Activated T-helper 9 cell treated with anti-CD3 and anti-CD28 coated beads, Interleukin-2, amount 50 U/mL, for 16 hours (primary cell): Measurements from ENCODE around the gene CYP21A2.
"Not testable (repeated sequence)": the region's sequence is repeated elsewhere in the genome, so short reads cannot be mapped to it uniquely, and the experiment has no call there.

Source experiments
- DNase-seq: peaks from one replicate; pipeline ENCODE4 v3.0.0-alpha.2; 2020; ENCODE audit warnings: low read depth

Gene CYP21A2

DNA sequence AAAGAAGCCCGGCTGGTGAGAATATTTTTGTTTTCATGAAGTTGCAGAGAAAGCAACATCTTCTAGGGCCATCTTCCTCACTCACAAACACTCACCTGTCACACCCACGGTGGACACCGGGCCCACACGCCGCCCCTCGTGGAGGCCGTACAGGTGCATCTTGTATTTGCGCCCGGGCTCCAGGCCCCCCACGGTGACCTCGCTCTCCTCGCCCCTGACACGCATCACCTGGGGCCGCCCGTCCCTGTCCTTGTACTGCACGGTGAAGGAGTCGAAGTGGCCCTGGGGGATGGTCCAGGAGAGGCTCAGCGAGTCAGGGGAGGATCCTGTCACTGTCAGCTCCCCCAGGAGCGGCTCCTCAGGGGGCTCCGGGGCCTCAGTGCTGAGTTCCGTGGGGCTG, 17.5 kb downstream of the CYP21A2 start:
- not testable (repeated sequence) for DNase-seq

DNA sequence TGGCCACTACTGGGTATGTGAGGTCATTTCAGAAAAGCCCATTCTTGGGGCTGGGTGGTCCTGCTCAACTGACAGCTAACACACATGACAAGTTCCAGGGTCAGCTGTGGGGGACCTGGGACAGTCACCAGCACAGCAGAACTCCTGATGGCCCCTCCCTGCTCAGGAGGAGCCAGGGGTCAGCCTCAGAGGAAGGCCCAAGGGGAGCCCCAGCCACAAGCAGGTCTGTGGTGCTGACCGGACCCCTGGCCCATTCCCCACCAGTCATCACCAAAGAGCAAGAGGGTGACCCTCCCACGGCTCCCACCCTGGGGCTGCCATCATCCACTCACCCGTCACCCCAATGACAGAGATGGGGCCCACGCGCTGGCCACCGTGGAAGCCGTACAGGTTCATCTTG, 18.0 kb downstream of the CYP21A2 start:
- no peak for DNase-seq

DNA sequence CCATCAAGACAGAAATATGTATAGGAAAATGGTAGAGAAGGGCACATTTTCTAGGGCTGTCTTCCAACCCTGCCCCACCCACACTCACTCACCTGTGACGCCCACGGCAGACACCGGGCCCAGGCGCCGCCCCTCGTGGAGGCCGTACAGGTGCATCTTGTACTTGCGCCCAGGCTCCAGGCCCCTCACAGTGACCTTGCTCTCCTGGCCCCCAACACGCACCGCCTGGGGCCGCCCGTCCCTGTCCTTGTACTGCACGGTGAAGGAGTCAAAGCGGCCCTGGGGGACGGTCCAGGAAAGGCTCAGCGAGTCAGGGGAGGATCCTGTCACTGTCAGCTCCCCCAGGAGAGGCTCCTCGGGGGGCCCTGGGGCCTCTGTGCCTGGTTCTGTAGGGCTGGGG, 19.8 kb downstream of the CYP21A2 start:
- DNase-seq, result no peak

DNA sequence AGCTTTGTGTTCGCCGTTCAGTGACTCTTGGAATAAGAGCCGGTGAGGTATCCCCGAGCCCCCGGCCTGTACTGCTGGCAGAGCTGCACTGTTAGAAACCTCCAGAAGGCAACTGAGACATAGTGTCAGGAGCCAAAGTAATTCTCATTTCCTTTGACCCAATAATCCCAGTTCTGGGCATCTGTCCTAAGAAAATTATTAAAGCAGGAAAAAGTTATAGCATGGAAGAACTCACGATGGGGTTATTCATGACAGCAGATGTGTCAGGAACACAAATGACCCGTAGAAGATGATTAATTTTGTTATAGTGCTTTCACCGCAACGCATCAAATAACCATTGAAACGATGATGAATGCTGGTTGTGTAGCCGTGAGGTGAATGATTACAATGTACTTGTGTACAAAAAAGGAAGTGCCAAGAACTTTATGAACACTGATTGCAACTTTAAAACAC, 20.3 kb downstream of the CYP21A2 start:
- DNase-seq, result no peak

DNA sequence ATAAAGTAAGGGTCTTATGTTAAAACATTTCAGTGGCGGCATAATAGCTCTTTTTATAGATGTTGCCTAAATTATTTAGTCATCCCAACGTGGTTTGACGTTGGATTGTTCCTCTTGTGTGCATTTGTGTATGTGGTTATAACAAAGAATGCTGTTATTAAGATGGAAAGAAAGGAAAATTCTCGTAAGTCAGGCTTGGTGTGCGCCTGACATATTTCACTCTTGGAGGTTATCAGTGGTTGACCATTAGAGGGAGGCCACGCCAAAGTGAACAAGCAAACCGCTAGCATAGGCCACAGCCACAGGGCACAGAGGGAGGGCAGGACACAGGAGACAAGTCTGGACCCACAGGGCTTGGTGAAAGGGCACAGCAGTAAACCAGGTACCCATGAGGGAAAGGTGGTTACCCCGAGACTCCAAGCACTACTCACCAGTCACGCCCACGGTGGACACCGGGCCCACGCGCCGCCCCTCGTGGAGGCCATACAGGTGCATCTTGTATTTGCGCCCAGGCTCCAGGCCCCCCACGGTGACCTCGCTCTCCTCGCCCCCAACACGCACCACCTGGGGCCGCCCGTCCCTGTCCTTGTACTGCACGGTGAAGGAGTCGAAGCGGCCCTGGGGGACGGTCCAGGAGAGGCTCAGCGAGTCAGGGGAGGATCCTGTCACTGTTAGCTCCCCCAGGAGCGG, 22.9 kb downstream of the CYP21A2 start:
- DNase-seq, result no peak

DNA sequence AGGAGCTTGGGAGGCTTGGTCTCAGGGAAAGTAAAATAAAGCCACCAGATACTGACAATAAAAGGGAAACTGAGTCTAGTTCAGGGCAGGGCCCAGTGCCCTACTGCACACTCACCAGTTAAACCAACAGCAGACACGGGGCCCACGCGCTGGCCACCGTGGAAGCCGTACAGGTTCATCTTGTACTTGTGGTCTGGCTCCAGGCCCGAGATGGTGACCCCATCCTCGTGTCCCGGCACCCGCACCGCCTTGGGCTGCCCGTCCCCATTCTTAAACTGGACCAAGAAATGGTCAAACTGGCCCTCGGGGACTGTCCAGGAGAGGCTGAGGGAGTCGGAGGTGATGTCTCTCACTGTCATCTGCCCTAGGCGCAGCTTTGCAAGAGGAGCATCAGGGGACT, 26.5 kb downstream of the CYP21A2 start:
- DNase-seq, result no peak

DNA sequence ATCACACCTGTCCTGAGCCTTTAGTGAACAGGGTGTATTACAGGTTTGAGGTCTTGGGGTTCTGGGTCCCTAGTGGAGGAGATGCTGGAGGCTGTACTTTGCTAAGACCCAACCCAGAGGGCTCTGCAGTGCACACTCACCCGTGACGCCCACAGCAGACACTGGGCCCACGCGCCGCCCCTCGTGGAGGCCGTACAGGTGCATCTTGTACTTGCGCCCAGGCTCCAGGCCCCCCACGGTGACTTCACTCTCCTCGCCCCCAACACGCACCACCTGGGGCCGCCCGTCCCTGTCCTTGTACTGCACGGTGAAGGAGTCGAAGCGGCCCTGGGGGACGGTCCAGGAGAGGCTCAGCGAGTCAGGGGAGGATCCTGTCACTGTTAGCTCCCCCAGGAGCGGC, 29.3 kb downstream of the CYP21A2 start:
- DNase-seq, result not testable (repeated sequence)

DNA sequence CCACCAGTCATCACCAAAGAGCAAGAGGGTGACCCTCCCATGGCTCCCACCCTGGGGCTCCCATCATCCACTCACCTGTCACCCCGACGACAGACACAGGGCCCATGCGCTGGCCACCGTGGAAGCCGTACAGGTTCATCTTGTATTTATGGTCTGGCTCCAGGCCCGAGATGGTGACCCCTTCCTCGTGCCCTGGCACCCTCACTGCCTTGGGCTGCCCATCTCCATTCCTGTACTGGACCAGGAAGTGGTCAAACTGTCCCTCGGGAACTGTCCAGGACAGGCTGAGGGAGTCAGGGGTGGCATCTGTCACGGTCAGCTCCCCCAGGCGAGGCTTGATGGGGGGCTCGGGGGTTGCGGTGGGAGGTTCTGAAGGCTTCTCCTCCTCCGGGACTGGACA, 30.1 kb downstream of the CYP21A2 start:
- DNase-seq, result not testable (repeated sequence)

DNA sequence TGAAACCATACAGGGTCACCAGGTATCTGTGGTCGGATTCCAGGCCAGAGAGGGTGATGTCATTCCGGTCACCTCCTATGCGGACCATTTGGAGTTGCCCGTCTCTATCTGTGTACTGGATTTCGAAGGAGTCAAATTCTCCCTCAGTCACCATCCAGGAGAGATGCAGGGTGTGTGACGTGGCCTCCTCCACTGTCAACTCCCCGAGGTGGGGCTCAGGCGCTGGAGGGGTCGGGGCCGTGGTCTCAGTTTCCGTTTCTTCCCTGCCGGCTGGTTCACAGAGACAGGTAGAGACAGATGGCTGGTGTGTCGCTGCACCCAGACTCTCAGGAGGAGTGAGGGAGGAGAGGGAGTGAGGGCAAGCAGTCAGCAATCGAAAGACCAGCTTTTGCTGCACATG, 30.7 kb downstream of the CYP21A2 start:
- DNase-seq, result no peak

DNA sequence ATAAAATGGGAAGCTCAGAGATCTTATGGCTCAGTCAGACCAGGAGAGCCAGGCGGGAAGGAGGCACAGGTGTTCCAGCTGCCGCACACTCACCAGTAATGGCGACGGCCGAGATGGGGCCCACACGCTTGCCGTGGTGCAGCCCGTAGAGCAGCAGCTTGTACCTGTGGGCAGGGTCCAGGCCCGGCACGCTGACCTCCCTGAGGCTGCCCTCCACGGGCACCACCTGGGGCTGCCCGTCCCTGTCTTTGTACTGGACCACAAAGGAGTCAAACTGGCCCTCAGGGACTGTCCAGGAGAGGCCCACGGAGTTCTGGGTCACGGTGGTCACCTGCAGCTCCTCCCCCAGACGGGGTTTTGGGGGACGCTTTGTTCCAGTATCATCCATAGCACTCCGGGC, 31.2 kb downstream of the CYP21A2 start:
- DNase-seq, result no peak

DNA sequence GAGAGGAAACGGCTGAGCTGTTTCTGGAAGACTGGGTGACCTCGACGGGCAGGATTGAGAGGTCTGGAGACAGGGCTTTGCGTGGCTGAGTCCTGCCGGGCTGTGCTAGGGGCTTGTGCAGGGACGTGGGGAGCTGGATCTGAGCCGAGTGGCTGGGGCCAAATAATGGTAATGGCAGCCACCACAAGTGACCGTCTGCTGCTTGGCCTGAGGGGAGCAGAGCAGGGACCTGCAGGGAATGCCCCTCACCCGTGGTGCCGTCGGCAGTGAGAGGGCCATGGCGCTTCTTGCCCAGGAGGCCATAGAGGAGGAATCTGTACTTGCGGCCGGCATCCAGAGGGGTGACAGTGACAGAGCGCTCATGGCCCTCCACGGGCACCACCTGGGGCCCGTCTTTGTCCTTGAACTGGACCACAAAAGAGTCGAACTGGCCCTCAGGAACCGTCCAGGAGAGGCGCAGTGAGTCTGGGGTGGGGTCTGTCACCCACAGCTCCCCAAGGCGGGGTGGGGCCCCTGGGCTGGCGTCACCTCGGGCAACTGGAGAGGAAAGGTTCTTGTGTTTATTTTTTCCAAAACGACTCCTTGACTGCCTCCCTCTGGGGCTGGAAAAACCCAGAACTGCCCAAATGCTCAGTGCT, 31.8 kb downstream of the CYP21A2 start:
- no peak for DNase-seq

DNA sequence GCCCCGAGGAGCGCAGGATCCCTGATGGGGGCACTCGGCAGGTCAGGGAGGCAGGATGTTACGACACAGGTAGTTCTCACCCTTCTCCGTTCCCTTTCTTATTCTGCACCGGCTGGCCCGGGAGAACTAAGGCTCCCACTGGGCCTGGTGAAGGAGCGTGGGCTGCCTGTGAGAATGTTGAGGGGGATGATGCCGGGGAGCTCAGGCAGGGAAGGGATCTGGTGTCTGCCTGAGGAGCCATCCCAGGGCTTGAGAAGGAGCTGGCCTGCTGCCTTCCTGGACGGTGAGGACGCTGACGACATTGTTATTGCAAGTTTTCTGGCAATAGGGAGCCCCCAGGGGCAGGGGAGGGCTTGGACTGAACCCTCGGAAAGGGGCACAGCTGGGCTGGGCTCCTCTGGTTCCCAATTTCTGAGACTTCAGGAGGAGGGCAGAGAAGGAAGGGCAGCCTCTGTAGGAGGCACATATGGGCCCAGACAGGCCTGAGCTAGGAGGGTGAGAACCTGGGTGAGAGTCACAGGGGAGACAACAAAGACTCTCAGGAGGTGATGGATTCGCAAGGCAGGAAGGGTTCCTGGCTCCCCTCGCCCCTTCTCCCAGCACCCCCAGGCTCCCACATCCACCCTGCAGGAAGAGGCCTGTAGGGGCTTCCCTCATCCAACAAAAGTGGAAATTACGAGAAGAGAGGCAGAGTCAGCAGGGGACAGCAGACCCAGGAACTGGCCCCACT, 32.8 kb downstream of the CYP21A2 start:
- DNase-seq, result no peak

DNA sequence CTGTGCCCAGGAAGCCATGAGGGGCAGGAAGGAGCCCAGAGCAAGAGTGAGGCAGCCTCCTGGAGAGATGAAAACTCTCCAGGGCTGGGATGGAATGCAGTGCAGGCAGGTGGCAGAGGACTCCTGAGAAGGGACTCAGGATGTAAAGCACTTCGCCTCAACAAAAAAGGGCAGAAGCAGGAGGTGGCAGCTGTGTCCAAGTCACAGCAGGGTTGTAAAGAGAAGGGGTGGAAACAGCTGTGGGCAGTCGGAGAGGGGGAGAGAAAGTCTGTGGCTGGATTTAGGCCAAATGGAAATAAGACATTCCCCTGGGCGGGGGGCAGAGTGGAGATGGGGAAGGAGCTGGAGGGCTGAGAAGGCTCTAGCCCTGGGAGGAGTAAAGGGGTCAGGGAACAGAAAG, 34.9 kb downstream of the CYP21A2 start:
- DNase-seq, result no peak

DNA sequence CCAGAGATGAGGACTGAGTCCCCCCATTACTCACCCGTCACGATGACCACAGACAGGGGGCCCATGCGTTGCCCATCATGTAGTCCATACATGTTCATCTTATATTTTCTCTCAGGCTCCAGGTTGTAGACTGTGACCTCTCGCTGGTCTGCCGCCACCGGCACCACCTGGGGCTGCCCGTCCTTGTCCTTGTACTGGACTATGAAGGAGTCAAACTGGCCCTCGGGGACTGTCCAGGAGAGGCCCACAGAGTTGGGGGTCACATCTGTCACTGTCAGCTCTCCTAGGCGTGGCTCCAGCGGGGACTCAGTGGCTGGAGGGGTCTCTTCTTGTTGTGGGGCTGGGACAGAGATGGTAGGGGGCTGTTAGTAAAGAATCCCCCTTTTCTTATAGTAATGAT, 35.4 kb downstream of the CYP21A2 start:
- no peak for DNase-seq

DNA sequence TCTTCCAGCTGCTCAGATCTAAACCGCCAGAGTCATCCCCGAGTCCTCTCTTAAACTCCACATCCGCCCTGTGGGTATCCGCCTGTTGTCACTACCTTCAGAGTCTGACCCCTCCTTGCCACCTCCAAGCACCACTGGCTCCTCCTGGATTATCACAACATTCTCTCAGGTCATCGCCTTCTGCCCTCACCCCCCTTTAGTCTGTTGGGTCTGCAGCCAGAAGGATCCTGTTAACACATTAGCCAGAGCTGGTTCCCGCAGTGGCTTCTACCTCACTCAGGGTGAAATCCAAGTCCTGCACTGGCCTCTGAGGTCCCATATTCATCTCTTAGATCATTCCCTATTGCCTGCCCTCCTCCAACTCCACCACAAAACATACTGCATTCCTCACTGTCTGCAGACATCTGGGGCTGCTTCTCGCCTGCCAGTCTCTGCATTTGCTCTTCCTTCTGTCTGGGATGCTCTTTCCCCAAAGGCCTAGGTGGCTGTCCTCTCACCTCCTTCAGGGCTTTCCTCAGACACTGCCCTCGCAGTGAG, 36.8 kb downstream of the CYP21A2 start:
- DNase-seq, result no peak

DNA sequence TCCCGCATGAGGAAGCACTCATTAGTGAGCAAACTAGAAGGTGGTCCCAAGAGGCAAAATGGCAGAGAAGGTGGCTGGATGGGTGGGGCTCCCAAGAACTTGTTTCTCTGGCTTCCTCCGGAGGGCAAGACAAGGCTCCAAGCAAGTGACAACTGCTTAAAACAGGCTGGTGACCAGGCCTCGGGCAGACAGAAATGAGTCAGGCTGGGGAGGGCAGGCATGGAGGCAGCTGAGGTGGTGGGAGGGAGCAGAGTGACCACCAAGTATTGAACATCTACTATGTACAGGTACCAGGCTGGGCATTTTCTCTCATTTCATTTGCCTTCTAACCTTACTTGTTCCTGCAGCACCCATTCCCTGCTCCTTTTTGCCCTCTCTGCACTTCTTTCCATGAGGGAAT, 37.6 kb downstream of the CYP21A2 start:
- DNase-seq, result no peak

DNA sequence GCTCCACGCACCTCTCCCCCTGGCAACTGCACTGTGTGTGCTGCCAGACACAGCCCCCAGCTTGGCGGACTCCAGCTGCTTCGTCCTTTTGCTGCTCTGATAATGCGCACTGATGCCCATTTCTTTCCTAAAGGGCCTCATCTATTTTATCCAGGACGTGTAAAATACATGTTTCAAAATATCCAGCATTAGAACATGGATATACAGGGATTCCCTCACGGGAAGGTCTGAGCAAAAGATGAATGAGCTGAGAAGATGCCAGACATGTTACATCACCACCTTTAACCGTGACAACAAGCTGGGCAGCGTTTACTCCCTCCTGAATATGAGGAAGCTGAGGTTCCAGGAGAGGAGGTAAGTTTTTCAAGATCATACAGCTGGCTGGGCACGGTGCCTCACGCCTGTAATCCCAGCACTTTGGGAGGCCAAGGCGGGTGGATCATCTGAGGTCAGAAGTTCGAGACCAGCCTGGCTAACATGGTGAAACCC, 38.1 kb downstream of the CYP21A2 start:
- DNase-seq, result no peak

DNA sequence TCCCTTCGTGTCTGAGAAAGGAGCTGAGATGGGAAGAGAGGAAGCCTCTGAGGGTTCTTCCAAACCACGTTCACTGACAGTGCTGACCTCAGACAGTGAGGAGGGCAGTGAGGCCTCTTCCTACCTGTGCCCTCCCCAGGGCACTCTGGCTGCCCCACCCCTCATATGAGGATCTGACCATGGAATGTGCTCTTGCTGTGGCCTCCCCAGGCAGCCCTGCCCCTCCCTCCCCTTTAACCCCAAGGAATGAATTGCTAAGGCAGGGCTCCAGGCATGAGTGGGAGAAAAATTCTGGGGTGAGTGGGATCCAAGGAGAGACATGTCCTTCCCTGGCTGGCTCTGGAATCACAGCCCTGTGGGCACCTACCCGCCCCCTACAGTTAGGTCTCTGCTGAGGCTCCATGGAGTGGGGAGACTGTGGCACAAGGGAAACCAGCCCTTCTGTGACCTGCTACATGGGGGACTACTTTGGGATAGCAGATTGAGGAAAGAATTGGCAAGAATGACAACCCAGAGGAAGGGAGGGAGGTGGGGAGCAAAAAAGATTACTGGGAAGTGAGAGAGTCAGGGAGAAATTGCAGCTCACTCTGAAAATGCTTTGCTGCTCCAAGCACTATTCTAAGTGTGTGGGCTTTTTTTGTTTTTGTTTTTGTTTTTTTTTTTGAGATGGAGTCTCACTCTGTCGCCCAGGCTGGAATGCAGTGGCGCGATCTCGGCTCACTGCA, 41.5 kb downstream of the CYP21A2 start:
- DNase-seq, result no peak

DNA sequence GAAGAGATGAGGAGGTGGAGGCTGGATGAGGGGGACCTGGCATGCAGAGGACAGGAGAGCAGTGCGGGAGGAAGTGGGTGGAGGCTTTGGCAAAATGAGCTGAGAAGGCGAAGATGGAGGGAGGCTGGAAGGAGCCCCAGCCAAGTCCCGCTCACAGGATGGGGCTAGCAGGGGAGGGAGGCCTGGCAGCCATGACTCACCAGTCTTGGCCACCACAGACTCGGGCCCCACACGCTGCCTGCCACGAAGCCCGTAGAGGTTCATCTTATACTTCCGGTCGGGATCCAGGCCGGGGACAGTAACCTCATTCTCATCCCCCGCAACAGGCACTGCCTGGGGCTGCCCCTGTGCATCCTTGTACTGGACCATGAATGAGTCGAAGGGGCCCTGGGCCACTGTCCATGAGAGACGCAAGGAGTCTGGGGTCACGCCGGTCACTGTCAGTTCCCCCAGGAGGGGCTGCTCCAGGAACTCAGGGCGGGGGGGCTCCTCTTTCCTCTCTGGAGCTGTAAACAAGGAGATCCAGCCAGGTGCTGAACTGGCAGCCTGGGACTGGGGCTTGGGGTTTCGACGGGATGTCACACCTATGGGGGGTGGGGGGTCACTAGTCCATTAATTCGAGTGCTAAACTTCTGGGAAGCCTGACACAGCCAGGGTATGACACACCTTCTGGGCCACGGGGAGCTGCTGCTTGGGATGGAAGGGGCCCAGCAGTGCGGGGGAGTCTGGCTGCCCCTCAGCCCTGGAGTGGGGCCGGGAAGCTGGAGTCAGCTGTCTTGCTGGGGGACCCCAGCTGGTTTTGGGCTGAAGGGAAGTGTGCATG, 43.2 kb downstream of the CYP21A2 start:
- no peak for DNase-seq

DNA sequence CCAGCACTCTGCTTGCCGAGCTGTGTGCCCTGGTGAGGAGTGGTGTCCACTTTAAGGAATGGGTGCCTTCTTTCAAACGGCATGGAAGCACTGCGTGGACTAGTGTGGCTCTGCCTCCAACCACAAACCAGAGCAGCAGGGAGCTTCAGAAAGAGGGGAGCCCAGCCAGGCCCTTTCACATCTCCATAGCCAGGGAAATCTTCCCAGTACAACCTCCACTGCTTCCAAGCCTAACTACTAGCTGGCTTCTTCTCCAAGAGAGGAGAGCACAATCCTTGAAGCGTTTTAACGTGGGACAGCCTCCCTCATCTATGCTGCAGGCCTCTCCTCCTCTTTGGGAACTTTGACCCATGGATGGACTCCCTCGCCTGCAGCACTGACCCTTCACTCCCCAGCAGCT, 44.3 kb downstream of the CYP21A2 start:
- DNase-seq, result no peak

DNA sequence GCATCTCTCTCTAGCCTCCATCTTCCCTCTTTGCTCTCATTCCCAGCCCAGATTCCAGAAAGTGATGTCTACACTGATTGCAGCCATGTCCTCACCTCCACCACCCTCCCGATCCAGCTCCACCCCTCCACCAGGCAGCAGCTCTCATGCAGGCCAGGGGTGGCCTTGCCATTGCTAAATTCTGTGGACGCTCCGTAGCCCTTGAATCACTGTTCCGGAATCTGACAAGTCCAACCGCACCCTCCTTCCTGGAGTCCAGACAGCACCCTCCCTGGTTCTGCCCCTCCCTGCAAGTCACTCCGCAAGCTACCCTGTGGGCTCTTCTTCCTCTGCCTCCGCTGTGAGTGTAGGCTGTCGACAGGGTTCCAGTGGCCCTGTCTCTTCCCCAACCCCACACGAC, 44.7 kb downstream of the CYP21A2 start:
- DNase-seq, result no peak
